Type B pancreatic cell (in vitro differentiated cells): ENCODE results near the gene CNIH4. TPM values are rescaled to one million over a fixed set of nuclear protein-coding genes. Genes with fewer than 3 reads are reported as not detected.

ENCODE experiments used
- DNase-seq: peaks from one replicate; pipeline ENCODE4 v3.0.0; 2021; ENCODE audit warnings: mixed read lengths; ENCODE audit not compliant: unreplicated experiment; ENCODE audit errors: extremely low spot score
- H3K27ac Mint-ChIP-seq: 2 replicates; pipeline ENCODE4 v1.8.0; 2021; ENCODE audit warnings: mild to moderate bottlenecking, mixed read lengths
- H3K27me3 Mint-ChIP-seq: 2 replicates; pipeline ENCODE4 v1.8.0; 2021; ENCODE audit warnings: mixed read lengths
- H3K36me3 Mint-ChIP-seq: 2 replicates; pipeline ENCODE4 v1.8.0; 2021; ENCODE audit warnings: mixed read lengths
- H3K4me1 Mint-ChIP-seq: one replicate; pipeline ENCODE4 v1.8.0; 2021; ENCODE audit warnings: mixed read lengths; ENCODE audit not compliant: unreplicated experiment
- H3K4me3 Mint-ChIP-seq: 2 replicates; pipeline ENCODE4 v1.8.0; 2021; ENCODE audit warnings: mild to moderate bottlenecking, mixed read lengths
- H3K9me3 Mint-ChIP-seq: 2 replicates; pipeline ENCODE4 v1.8.0; 2021; ENCODE audit warnings: mixed read lengths
- CTCF ChIP-seq: fragments of 200-600 bp; sonication (generic); conservative IDR thresholded peaks from 2 replicates; pipeline ENCODE4 v1.5.0; 2021; ENCODE audit warnings: antibody characterized with exemption, mild to moderate bottlenecking
- total RNA-seq: library from RNA; stranded (reverse); gene quantifications from 2 replicates; pipeline ENCODE4 v1.2.1, GENCODE V29; 2021; ENCODE audit warnings: low replicate concordance

Gene CNIH4
- total RNA-seq, 1 donor from 2014 or later, result 59.3 TPM

GRCh38 chr1:224392411-224393249 is 36.0 kb downstream of the CNIH4 start:
- Mint-ChIP-seq H3K4me3 (no peak overlapping the region), H3K27ac (no peak overlapping the region), H3K27me3 (no peaks in the 10 kb centered on the region), H3K4me1 (no peaks in the 10 kb centered on the region), H3K36me3 (peaks cover 53% of the 10 kb centered on the region), H3K9me3 (no peaks in the 10 kb centered on the region)
- TF ChIP-seq CTCF, result no peak
- no peak for DNase-seq

DNA sequence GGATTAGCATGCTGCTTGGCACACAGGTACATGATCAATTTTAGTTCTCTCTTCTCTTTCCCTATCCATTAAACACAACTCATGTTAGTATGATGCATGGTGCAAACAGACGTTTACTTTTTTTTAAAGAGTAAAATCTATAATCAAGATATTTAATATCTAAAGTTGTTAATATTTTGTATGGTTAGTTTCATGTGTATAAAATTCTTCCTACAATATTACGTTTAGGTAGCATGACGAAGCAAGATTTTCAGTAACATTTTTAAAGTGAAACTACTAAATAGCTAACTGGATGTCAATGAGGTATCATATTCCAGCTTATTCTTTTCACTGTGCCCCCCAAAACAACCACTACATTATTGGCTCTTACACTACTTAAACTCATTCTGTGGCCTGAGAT is 36.6 kb downstream of the CNIH4 start:
- TF ChIP-seq CTCF, result no peak
- no peaks in the 10 kb centered on the region for H3K27me3 Mint-ChIP-seq
- no peak overlapping the region for H3K27ac Mint-ChIP-seq
- no peaks in the 10 kb centered on the region for H3K4me1 Mint-ChIP-seq
- H3K4me3 Mint-ChIP-seq, result no peak overlapping the region
- no peaks in the 10 kb centered on the region for H3K9me3 Mint-ChIP-seq
- H3K36me3 Mint-ChIP-seq, result peaks cover 53% of the 10 kb centered on the region
- no peak for DNase-seq

DNA sequence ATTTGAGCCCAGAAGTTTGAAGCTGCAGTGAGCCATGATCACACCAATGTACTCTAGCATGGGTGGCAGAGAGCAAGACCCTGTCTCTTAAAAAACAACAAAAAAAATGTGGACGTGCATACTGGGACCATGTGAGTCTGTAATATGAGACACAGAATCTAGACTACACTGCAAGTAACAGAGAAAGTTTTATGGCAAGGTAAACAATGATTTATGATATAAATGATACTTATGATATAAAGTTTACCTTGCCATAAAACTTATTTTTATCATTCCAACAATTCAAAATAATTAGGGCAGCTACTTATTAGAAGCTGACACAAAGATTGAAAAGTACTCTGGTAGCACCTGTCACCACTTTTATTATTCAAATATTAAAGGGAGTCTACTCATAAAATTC is 43.2 kb downstream of the CNIH4 start:
- Mint-ChIP-seq H3K4me1 (no peaks in the 10 kb centered on the region), H3K9me3 (no peaks in the 10 kb centered on the region), H3K36me3 (peaks cover 41% of the 10 kb centered on the region), H3K4me3 (no peak overlapping the region), H3K27me3 (no peaks in the 10 kb centered on the region), H3K27ac (no peak overlapping the region)
- no peak for TF ChIP-seq CTCF
- no peak for DNase-seq

DNA sequence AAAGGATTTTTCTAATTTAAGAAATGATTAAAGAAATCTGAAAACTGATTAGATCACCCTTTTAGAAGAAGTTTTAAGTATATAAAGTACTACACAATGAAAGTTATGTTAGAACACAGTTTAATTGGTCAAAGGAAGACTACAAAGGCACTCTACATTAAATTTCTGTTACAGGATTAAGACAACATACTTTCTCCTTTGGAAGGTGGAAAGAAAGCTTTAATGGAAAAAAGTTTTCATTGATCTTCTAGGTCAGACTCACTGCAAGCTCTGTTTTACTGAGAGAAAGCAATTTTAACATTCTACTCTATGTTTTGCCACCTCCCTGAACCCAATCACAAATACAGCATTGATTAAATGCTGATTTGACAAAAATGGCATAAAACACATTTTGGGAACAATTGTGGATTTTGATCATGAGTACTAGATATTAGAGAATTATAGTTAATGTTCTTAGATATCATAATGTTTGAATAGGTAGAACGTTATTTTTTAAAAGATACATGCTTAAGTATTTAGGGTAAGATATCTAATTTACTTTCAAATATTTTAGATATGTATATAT is 45.9 kb downstream of the CNIH4 start:
- no peak for TF ChIP-seq CTCF
- Mint-ChIP-seq H3K9me3 (no peaks in the 10 kb centered on the region), H3K4me3 (no peak overlapping the region), H3K27me3 (no peaks in the 10 kb centered on the region), H3K36me3 (peaks cover 39% of the 10 kb centered on the region), H3K4me1 (no peaks in the 10 kb centered on the region), H3K27ac (no peak overlapping the region)
- no peak for DNase-seq

DNA sequence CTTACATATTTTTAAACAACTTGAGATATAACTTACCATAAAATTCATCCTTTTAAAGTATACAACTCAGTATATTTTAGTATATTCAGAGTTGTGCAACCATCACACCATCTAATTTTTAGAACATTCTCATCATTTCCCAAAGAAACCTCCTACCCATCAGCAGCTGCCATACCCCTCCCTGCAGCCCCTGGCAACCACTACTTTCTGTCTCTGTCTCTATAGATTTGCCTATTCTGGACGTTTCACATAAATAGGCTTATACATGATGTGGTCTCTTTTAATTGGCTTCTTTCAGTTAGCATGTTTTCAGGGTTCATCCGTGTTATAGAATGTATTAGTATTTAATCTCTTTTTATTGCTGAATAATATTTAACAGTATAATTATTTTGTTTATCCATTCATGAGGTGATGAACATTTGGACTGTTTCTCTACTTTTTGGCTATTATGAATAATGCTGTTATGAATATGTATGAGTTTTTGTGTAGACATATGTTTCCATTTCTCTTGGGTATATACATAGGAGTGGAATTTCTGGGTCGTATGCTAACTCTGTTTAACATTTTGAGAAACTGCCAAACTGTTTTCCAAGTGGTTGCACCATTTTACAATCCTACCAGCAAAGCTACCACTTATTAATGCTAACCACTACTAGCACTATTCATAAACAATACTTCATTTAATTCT is 48.4 kb downstream of the CNIH4 start:
- peaks cover 5% of the 10 kb centered on the region for H3K4me1 Mint-ChIP-seq
- peaks cover 29% of the 10 kb centered on the region for H3K36me3 Mint-ChIP-seq
- DNase-seq, result no peak
- H3K4me3 Mint-ChIP-seq, result no peak overlapping the region
- TF ChIP-seq CTCF, result no peak
- H3K27me3 Mint-ChIP-seq, result no peaks in the 10 kb centered on the region
- H3K9me3 Mint-ChIP-seq, result no peaks in the 10 kb centered on the region
- no peak overlapping the region for H3K27ac Mint-ChIP-seq
